ENCODE results near the gene HS3ST5.

GRCh38 chr6:114140416-114140815, 202.4 kb downstream of the HS3ST5 start:
- TF ChIP-seq CTCF (IDR thresholded peaks at IDR 0.05; ENCODE audit: low read length) (no peak), EZH2 (optimal IDR thresholded peaks at IDR 0.05; ENCODE audit: low read depth, low read length) (no peak), EZH2phosphoT487 (IDR thresholded peaks at IDR 0.05; ENCODE audit: low read length) (no peak)

Measured in MM.1S (cell line).